H9 (cell line): Measurements from ENCODE around the gene SERPING1. TPM values are rescaled to one million over a fixed set of nuclear protein-coding genes. Genes with fewer than 3 reads are reported as not detected.

Source experiments
- DNase-seq: peaks from one replicate; pipeline ENCODE4 v3.0.0-alpha.2; 2017
- H2AFZ ChIP-seq: one replicate; pipeline ENCODE4 v1.6.1; 2013; ENCODE audit warnings: mild to moderate bottlenecking, low read length, control low read depth, moderate library complexity
- H2AK5ac ChIP-seq: 2 replicates; pipeline ENCODE4 v1.6.1; 2013; ENCODE audit warnings: low read length, control low read depth, mixed read lengths; ENCODE audit not compliant: insufficient read length
- H2BK120ac ChIP-seq: one replicate; pipeline ENCODE4 v1.6.1; 2013; ENCODE audit warnings: low read depth, mild to moderate bottlenecking, low read length, control low read depth, inconsistent platforms; ENCODE audit not compliant: poor library complexity, severe bottlenecking
- H2BK12ac ChIP-seq: 2 replicates; pipeline ENCODE4 v1.6.1; 2013; ENCODE audit warnings: low read length, control low read depth, mixed read lengths, low read depth; ENCODE audit not compliant: insufficient read length
- H2BK15ac ChIP-seq: 2 replicates; pipeline ENCODE4 v1.6.1; 2013; ENCODE audit warnings: low read depth, low read length, control low read depth
- H2BK20ac ChIP-seq: one replicate; pipeline ENCODE4 v1.6.1; 2013; ENCODE audit warnings: low read depth, mild to moderate bottlenecking, low read length, control low read depth, inconsistent platforms; ENCODE audit not compliant: poor library complexity, severe bottlenecking
- H2BK5ac ChIP-seq: 2 replicates; pipeline ENCODE4 v1.6.1; 2013; ENCODE audit warnings: low read length, control low read depth, mixed read lengths; ENCODE audit not compliant: insufficient read length
- H3K14ac ChIP-seq: 2 replicates; pipeline ENCODE4 v1.6.1; 2013; ENCODE audit warnings: low read length, control low read depth; ENCODE audit not compliant: insufficient read depth
- H3K18ac ChIP-seq: 2 replicates; pipeline ENCODE4 v1.6.1; 2013; ENCODE audit warnings: low read depth, mild to moderate bottlenecking, mixed read lengths, low read length, control low read depth; ENCODE audit not compliant: insufficient read length
- H3K23ac ChIP-seq: 2 replicates; pipeline ENCODE4 v1.6.1; 2013; ENCODE audit warnings: low read length, control low read depth, mixed read lengths, low read depth; ENCODE audit not compliant: insufficient read length
- H3K23me2 ChIP-seq: 2 replicates; pipeline ENCODE4 v1.6.1; 2013; ENCODE audit warnings: low read depth, mild to moderate bottlenecking, mixed read lengths, low read length, control low read depth; ENCODE audit not compliant: insufficient read length, poor library complexity, severe bottlenecking
- H3K27ac ChIP-seq: 2 replicates; pipeline ENCODE4 v1.5.1; 2013; ENCODE audit warnings: low read length, control low read depth, mixed read lengths, low read depth; ENCODE audit not compliant: insufficient read length
- H3K27me3 ChIP-seq: 2 replicates; pipeline ENCODE4 v1.6.1; 2013; ENCODE audit warnings: low read length, control low read depth, inconsistent platforms; ENCODE audit not compliant: insufficient read depth
- H3K4ac ChIP-seq: 2 replicates; pipeline ENCODE4 v1.6.1; 2013; ENCODE audit warnings: low read depth, mild to moderate bottlenecking, control low read depth, inconsistent platforms, low read length, moderate library complexity
- H3K4me1 ChIP-seq: 2 replicates; pipeline ENCODE4 v1.6.1; 2013; ENCODE audit warnings: low read length, control low read depth, inconsistent platforms; ENCODE audit not compliant: insufficient read depth
- H3K4me2 ChIP-seq: 2 replicates; pipeline ENCODE4 v1.6.1; 2013; ENCODE audit warnings: low read length, control low read depth, mixed read lengths; ENCODE audit not compliant: insufficient read length, insufficient read depth
- H3K56ac ChIP-seq: 2 replicates; pipeline ENCODE4 v1.6.1; 2013; ENCODE audit warnings: low read depth, mild to moderate bottlenecking, mixed read lengths, low read length, control low read depth; ENCODE audit not compliant: insufficient read length
- H3K79me1 ChIP-seq: 2 replicates; pipeline ENCODE4 v1.6.1; 2013; ENCODE audit warnings: low read depth, mild to moderate bottlenecking, moderate library complexity, low read length, control low read depth, inconsistent platforms; ENCODE audit not compliant: insufficient read depth, poor library complexity, severe bottlenecking
- H3K79me2 ChIP-seq: 2 replicates; pipeline ENCODE4 v1.6.1; 2013; ENCODE audit warnings: low read length, control low read depth, inconsistent platforms; ENCODE audit not compliant: insufficient read depth
- H3K9ac ChIP-seq: 2 replicates; pipeline ENCODE4 v1.6.1; 2013; ENCODE audit warnings: low read length, control low read depth, mixed read lengths; ENCODE audit not compliant: insufficient read length; ENCODE audit errors: extremely low read depth
- H3K9me3 ChIP-seq: one replicate; pipeline ENCODE4 v1.6.1; 2013; ENCODE audit warnings: low read depth, low read length, inconsistent platforms; ENCODE audit not compliant: control insufficient read depth
- H3T11ph ChIP-seq: one replicate; pipeline ENCODE4 v1.6.1; 2013; ENCODE audit warnings: mild to moderate bottlenecking, low read length, control low read depth, inconsistent platforms
- H4K20me1 ChIP-seq: one replicate; pipeline ENCODE4 v1.6.1; 2013; ENCODE audit not compliant: control insufficient read depth, insufficient read length, insufficient read depth
- H4K5ac ChIP-seq: 2 replicates; pipeline ENCODE4 v1.6.1; 2013; ENCODE audit warnings: low read depth, mild to moderate bottlenecking, mixed read lengths, low read length, control low read depth; ENCODE audit not compliant: insufficient read length
- H4K8ac ChIP-seq: replicated peaks from 2 replicates; pipeline ENCODE4 v1.6.1; 2013; ENCODE audit warnings: low read length, control low read depth, mixed read lengths, low read depth; ENCODE audit not compliant: insufficient read length
- H4K91ac ChIP-seq: 2 replicates; pipeline ENCODE4 v1.6.1; 2013; ENCODE audit warnings: low read depth, mild to moderate bottlenecking, moderate library complexity, mixed read lengths, low read length, control low read depth; ENCODE audit not compliant: insufficient read length
- H3K27ac Mint-ChIP-seq, 3 experiments: 2 replicates in 2 of 3; 3 replicates in 1 of 3; pipeline ENCODE4 v1.8.0; 2020 to 2021; ENCODE audit warnings: mixed read lengths in 3 of 3, mild to moderate bottlenecking in 1 of 3, moderate library complexity in 1 of 3
- H3K27me3 Mint-ChIP-seq: 2 replicates; pipeline ENCODE4 v1.8.0; 2021; ENCODE audit warnings: low read depth, mild to moderate bottlenecking, moderate library complexity, mixed read lengths
- H3K36me3 Mint-ChIP-seq, 3 experiments: 2 replicates in 2 of 3; 3 replicates in 1 of 3; pipeline ENCODE4 v1.8.0; 2020 to 2021; ENCODE audit warnings: low read depth in 3 of 3, mixed read lengths in 3 of 3; ENCODE audit not compliant: insufficient read depth in 1 of 3
- H3K4me1 Mint-ChIP-seq, 2 experiments: 2 replicates each; pipeline ENCODE4 v1.8.0; 2020; ENCODE audit warnings: mixed read lengths in 2 of 2
- H3K4me3 Mint-ChIP-seq, 2 experiments: 2 replicates in 1 of 2; 3 replicates in 1 of 2; pipeline ENCODE4 v1.8.0; 2020 to 2021; ENCODE audit warnings: mild to moderate bottlenecking in 2 of 2, mixed read lengths in 2 of 2, moderate library complexity in 1 of 2
- H3K9me3 Mint-ChIP-seq, 2 experiments: 2 replicates in 1 of 2; 3 replicates in 1 of 2; pipeline ENCODE4 v1.8.0; 2020; ENCODE audit warnings: mild to moderate bottlenecking in 2 of 2, mixed read lengths in 2 of 2, moderate library complexity in 1 of 2
- CTCF ChIP-seq: fragments of 200-600 bp; sonication (generic); conservative IDR thresholded peaks from 3 replicates; pipeline ENCODE4 v1.8.0; 2021; ENCODE audit warnings: antibody characterized with exemption, mild to moderate bottlenecking
- WGBS: extraction: QIAGEN DNeasy Blood & Tissue Kit; methylation state at CpG from one replicate; pipeline ENCODE4 v1.1.7; 2013; ENCODE audit warnings: missing lambda C conversion rate, low lambda C conversion rate, mixed read lengths; ENCODE audit not compliant: insufficient read length; ENCODE audit errors: extremely low coverage; 5-methylcytosine and 5-hydroxymethylcytosine counted together
- total RNA-seq: library from RNA; stranded (reverse); gene quantifications from 2 replicates; pipeline ENCODE4 v1.2.1, GENCODE V29; 2021

Gene SERPING1
- total RNA-seq, 1 experiment from 2014 or later: 35.2 TPM

DNA sequence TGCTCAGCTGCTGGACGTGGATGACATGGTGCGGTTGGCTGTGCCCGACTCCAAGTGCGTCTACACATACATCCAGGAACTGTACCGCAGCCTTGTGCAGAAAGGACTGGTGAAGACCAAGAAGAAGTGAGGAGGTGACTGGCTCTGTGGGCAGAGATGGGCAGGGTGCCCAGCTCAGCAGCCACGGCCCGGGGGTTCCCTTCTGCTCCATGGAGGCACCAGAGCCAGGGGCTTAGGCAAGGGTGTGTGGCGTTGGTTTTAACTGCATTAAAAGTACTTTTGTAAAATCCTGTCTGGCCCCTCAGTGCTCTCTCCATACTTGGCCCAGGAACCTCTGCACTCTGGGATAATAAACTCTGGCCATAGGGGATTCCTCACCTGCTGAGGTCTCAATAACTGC is 47.5 kb upstream of the SERPING1 start:
- H3T11ph ChIP-seq: no peak overlapping the region
- H2BK120ac ChIP-seq: no peak overlapping the region
- Mint-ChIP-seq H3K36me3 (peaks cover 6 to 38% (median 25%) of the 10 kb centered on the region in 3 experiments; a peak in 6 of 7 replicates), H3K27ac (peak overlapping the region in 1 of 3 experiments; percentile 66; a peak in 2 of 7 replicates), H3K9me3 (no peaks in the 10 kb centered on the region), H3K4me1 (peaks cover 6 to 14% of the 10 kb centered on the region in 2 experiments), H3K4me3 (no peak overlapping the region), H3K27me3 (peaks cover 2% of the 10 kb centered on the region; the same call in 1 of the 2 replicates)
- WGBS: no CpG with 5 or more reads among the region's 8 CpGs
- no peak overlapping the region for H3K23ac ChIP-seq
- H3K27ac ChIP-seq: no peak overlapping the region
- H4K5ac ChIP-seq: no peak overlapping the region
- no peaks in the 10 kb centered on the region for H4K20me1 ChIP-seq
- H2BK5ac ChIP-seq: no peak overlapping the region
- no peaks in the 10 kb centered on the region for H3K9me3 ChIP-seq
- H3K4me2 ChIP-seq: no peak overlapping the region
- H3K4me1 ChIP-seq: no peaks in the 10 kb centered on the region
- no peaks in the 10 kb centered on the region for H3K79me1 ChIP-seq
- H4K8ac ChIP-seq: no peak overlapping the region
- no peak for DNase-seq
- H3K79me2 ChIP-seq: no peaks in the 10 kb centered on the region
- TF ChIP-seq CTCF: no peak
- H2AK5ac ChIP-seq: no peak overlapping the region
- no peak overlapping the region for H3K9ac ChIP-seq
- H3K18ac ChIP-seq: no peak overlapping the region
- no peak overlapping the region for H3K14ac ChIP-seq
- no peak overlapping the region for H4K91ac ChIP-seq
- H3K56ac ChIP-seq: no peak overlapping the region
- H3K27me3 ChIP-seq: no peaks in the 10 kb centered on the region
- no peak overlapping the region for H3K4ac ChIP-seq
- H2BK15ac ChIP-seq: no peak overlapping the region
- H2BK20ac ChIP-seq: no peak overlapping the region
- no peak overlapping the region for H2BK12ac ChIP-seq
- H2AFZ ChIP-seq: no peak overlapping the region
- H3K23me2 ChIP-seq: no peaks in the 10 kb centered on the region
